H9 (cell line): Measurements from ENCODE around the gene NECAB2. TPM values are rescaled to one million over a fixed set of nuclear protein-coding genes. Genes with fewer than 3 reads are reported as not detected.

Experiments
- DNase-seq: peaks from one replicate; pipeline ENCODE4 v3.0.0-alpha.2; 2017
- H2AFZ ChIP-seq: one replicate; pipeline ENCODE4 v1.6.1; 2013; ENCODE audit warnings: mild to moderate bottlenecking, low read length, control low read depth, moderate library complexity
- H2AK5ac ChIP-seq: 2 replicates; pipeline ENCODE4 v1.6.1; 2013; ENCODE audit warnings: low read length, control low read depth, mixed read lengths; ENCODE audit not compliant: insufficient read length
- H2BK120ac ChIP-seq: one replicate; pipeline ENCODE4 v1.6.1; 2013; ENCODE audit warnings: low read depth, mild to moderate bottlenecking, low read length, control low read depth, inconsistent platforms; ENCODE audit not compliant: poor library complexity, severe bottlenecking
- H2BK12ac ChIP-seq: 2 replicates; pipeline ENCODE4 v1.6.1; 2013; ENCODE audit warnings: low read length, control low read depth, mixed read lengths, low read depth; ENCODE audit not compliant: insufficient read length
- H2BK15ac ChIP-seq: 2 replicates; pipeline ENCODE4 v1.6.1; 2013; ENCODE audit warnings: low read depth, low read length, control low read depth
- H2BK20ac ChIP-seq: one replicate; pipeline ENCODE4 v1.6.1; 2013; ENCODE audit warnings: low read depth, mild to moderate bottlenecking, low read length, control low read depth, inconsistent platforms; ENCODE audit not compliant: poor library complexity, severe bottlenecking
- H2BK5ac ChIP-seq: 2 replicates; pipeline ENCODE4 v1.6.1; 2013; ENCODE audit warnings: low read length, control low read depth, mixed read lengths; ENCODE audit not compliant: insufficient read length
- H3K14ac ChIP-seq: 2 replicates; pipeline ENCODE4 v1.6.1; 2013; ENCODE audit warnings: low read length, control low read depth; ENCODE audit not compliant: insufficient read depth
- H3K18ac ChIP-seq: 2 replicates; pipeline ENCODE4 v1.6.1; 2013; ENCODE audit warnings: low read depth, mild to moderate bottlenecking, mixed read lengths, low read length, control low read depth; ENCODE audit not compliant: insufficient read length
- H3K23ac ChIP-seq: 2 replicates; pipeline ENCODE4 v1.6.1; 2013; ENCODE audit warnings: low read length, control low read depth, mixed read lengths, low read depth; ENCODE audit not compliant: insufficient read length
- H3K23me2 ChIP-seq: 2 replicates; pipeline ENCODE4 v1.6.1; 2013; ENCODE audit warnings: low read depth, mild to moderate bottlenecking, mixed read lengths, low read length, control low read depth; ENCODE audit not compliant: insufficient read length, poor library complexity, severe bottlenecking
- H3K27ac ChIP-seq: 2 replicates; pipeline ENCODE4 v1.5.1; 2013; ENCODE audit warnings: low read length, control low read depth, mixed read lengths, low read depth; ENCODE audit not compliant: insufficient read length
- H3K27me3 ChIP-seq: 2 replicates; pipeline ENCODE4 v1.6.1; 2013; ENCODE audit warnings: low read length, control low read depth, inconsistent platforms; ENCODE audit not compliant: insufficient read depth
- H3K4ac ChIP-seq: 2 replicates; pipeline ENCODE4 v1.6.1; 2013; ENCODE audit warnings: low read depth, mild to moderate bottlenecking, control low read depth, inconsistent platforms, low read length, moderate library complexity
- H3K4me1 ChIP-seq: 2 replicates; pipeline ENCODE4 v1.6.1; 2013; ENCODE audit warnings: low read length, control low read depth, inconsistent platforms; ENCODE audit not compliant: insufficient read depth
- H3K4me2 ChIP-seq: 2 replicates; pipeline ENCODE4 v1.6.1; 2013; ENCODE audit warnings: low read length, control low read depth, mixed read lengths; ENCODE audit not compliant: insufficient read length, insufficient read depth
- H3K56ac ChIP-seq: 2 replicates; pipeline ENCODE4 v1.6.1; 2013; ENCODE audit warnings: low read depth, mild to moderate bottlenecking, mixed read lengths, low read length, control low read depth; ENCODE audit not compliant: insufficient read length
- H3K79me1 ChIP-seq: 2 replicates; pipeline ENCODE4 v1.6.1; 2013; ENCODE audit warnings: low read depth, mild to moderate bottlenecking, moderate library complexity, low read length, control low read depth, inconsistent platforms; ENCODE audit not compliant: insufficient read depth, poor library complexity, severe bottlenecking
- H3K79me2 ChIP-seq: 2 replicates; pipeline ENCODE4 v1.6.1; 2013; ENCODE audit warnings: low read length, control low read depth, inconsistent platforms; ENCODE audit not compliant: insufficient read depth
- H3K9ac ChIP-seq: 2 replicates; pipeline ENCODE4 v1.6.1; 2013; ENCODE audit warnings: low read length, control low read depth, mixed read lengths; ENCODE audit not compliant: insufficient read length; ENCODE audit errors: extremely low read depth
- H3K9me3 ChIP-seq: one replicate; pipeline ENCODE4 v1.6.1; 2013; ENCODE audit warnings: low read depth, low read length, inconsistent platforms; ENCODE audit not compliant: control insufficient read depth
- H3T11ph ChIP-seq: one replicate; pipeline ENCODE4 v1.6.1; 2013; ENCODE audit warnings: mild to moderate bottlenecking, low read length, control low read depth, inconsistent platforms
- H4K20me1 ChIP-seq: one replicate; pipeline ENCODE4 v1.6.1; 2013; ENCODE audit not compliant: control insufficient read depth, insufficient read length, insufficient read depth
- H4K5ac ChIP-seq: 2 replicates; pipeline ENCODE4 v1.6.1; 2013; ENCODE audit warnings: low read depth, mild to moderate bottlenecking, mixed read lengths, low read length, control low read depth; ENCODE audit not compliant: insufficient read length
- H4K8ac ChIP-seq: replicated peaks from 2 replicates; pipeline ENCODE4 v1.6.1; 2013; ENCODE audit warnings: low read length, control low read depth, mixed read lengths, low read depth; ENCODE audit not compliant: insufficient read length
- H4K91ac ChIP-seq: 2 replicates; pipeline ENCODE4 v1.6.1; 2013; ENCODE audit warnings: low read depth, mild to moderate bottlenecking, moderate library complexity, mixed read lengths, low read length, control low read depth; ENCODE audit not compliant: insufficient read length
- H3K27ac Mint-ChIP-seq, 3 experiments: 2 replicates in 2 of 3; 3 replicates in 1 of 3; pipeline ENCODE4 v1.8.0; 2020 to 2021; ENCODE audit warnings: mixed read lengths in 3 of 3, mild to moderate bottlenecking in 1 of 3, moderate library complexity in 1 of 3
- H3K27me3 Mint-ChIP-seq: 2 replicates; pipeline ENCODE4 v1.8.0; 2021; ENCODE audit warnings: low read depth, mild to moderate bottlenecking, moderate library complexity, mixed read lengths
- H3K36me3 Mint-ChIP-seq, 3 experiments: 2 replicates in 2 of 3; 3 replicates in 1 of 3; pipeline ENCODE4 v1.8.0; 2020 to 2021; ENCODE audit warnings: low read depth in 3 of 3, mixed read lengths in 3 of 3; ENCODE audit not compliant: insufficient read depth in 1 of 3
- H3K4me1 Mint-ChIP-seq, 2 experiments: 2 replicates each; pipeline ENCODE4 v1.8.0; 2020; ENCODE audit warnings: mixed read lengths in 2 of 2
- H3K4me3 Mint-ChIP-seq, 2 experiments: 2 replicates in 1 of 2; 3 replicates in 1 of 2; pipeline ENCODE4 v1.8.0; 2020 to 2021; ENCODE audit warnings: mild to moderate bottlenecking in 2 of 2, mixed read lengths in 2 of 2, moderate library complexity in 1 of 2
- H3K9me3 Mint-ChIP-seq, 2 experiments: 2 replicates in 1 of 2; 3 replicates in 1 of 2; pipeline ENCODE4 v1.8.0; 2020; ENCODE audit warnings: mild to moderate bottlenecking in 2 of 2, mixed read lengths in 2 of 2, moderate library complexity in 1 of 2
- WGBS: extraction: QIAGEN DNeasy Blood & Tissue Kit; methylation state at CpG from one replicate; pipeline ENCODE4 v1.1.7; 2013; ENCODE audit warnings: missing lambda C conversion rate, low lambda C conversion rate, mixed read lengths; ENCODE audit not compliant: insufficient read length; ENCODE audit errors: extremely low coverage; 5-methylcytosine and 5-hydroxymethylcytosine counted together
- total RNA-seq: library from RNA; stranded (reverse); gene quantifications from 2 replicates; pipeline ENCODE4 v1.2.1, GENCODE V29; 2021
- TF ChIP-seq, protein P1 (sequence below): fragments of 200-600 bp; sonication (generic); conservative IDR thresholded peaks from 3 replicates; pipeline ENCODE4 v1.8.0; 2021; ENCODE audit warnings: antibody characterized with exemption, mild to moderate bottlenecking

NECAB2 gene
- total RNA-seq, 1 experiment from 2014 or later, result 12.6 TPM

DNA sequence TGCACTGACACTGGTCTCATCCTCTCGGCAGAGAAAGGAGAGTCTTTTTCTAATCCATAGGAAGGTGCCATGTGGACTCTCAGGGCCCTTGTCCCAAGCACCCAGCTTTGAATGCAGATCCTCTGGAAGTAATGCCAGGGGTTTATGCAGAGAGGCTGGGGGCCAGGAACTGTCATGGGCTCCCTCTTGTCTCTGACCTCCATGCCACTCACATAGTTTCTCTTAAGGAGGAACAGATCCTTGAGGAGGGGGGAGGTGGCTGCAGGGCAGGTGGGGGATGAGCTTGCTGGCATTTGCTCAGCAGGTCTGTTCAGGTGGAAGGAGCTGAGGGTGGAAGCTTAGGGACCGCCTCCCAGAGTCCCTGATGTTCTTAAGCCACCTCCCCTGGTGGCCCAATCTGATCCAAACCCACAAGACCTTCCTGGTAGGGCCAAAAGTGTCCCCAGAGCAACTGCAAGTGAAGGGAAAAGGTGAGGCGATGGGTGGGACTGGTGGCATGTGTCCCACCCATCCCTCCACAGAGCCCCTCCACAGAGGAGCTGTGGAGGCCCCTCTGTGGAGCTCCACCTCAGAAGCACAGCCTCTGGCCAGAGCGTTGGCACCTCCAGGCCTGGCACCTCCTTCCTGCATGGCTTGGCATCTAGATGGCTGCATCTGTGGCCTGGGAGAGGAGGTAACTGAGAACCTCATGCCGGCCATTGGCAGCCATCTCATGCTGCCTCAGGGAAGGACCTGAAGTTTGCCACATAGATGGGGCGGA is 9.2 kb downstream of the NECAB2 start:
- Mint-ChIP-seq H3K4me3 (no peak overlapping the region), H3K9me3 (peaks cover 20 to 21% of the 10 kb centered on the region in 2 experiments), H3K27ac (no peak overlapping the region), H3K36me3 (peaks cover 20 to 34% (median 21%) of the 10 kb centered on the region in 3 experiments), H3K4me1 (peaks cover 35 to 59% of the 10 kb centered on the region in 2 experiments), H3K27me3 (peaks cover 26% of the 10 kb centered on the region)
- no peak overlapping the region for H3K56ac ChIP-seq
- H3K9ac ChIP-seq, result no peak overlapping the region
- no peak overlapping the region for H3K27ac ChIP-seq
- no peaks in the 10 kb centered on the region for H3K79me1 ChIP-seq
- H4K5ac ChIP-seq, result no peak overlapping the region
- no peak overlapping the region for H2BK20ac ChIP-seq
- H2AFZ ChIP-seq, result no peak overlapping the region
- H3K4me1 ChIP-seq, result no peaks in the 10 kb centered on the region
- H3K27me3 ChIP-seq, result no peaks in the 10 kb centered on the region
- no peak overlapping the region for H2BK12ac ChIP-seq
- DNase-seq, result no peak
- H3K79me2 ChIP-seq, result no peaks in the 10 kb centered on the region
- H4K20me1 ChIP-seq, result no peaks in the 10 kb centered on the region
- H3K23me2 ChIP-seq, result no peaks in the 10 kb centered on the region
- H3K23ac ChIP-seq, result no peak overlapping the region
- no peak overlapping the region for H2BK5ac ChIP-seq
- no peak overlapping the region for H3K18ac ChIP-seq
- WGBS, result no CpG with 5 or more reads among the region's 6 CpGs
- no peak overlapping the region for H4K91ac ChIP-seq
- H3T11ph ChIP-seq, result no peak overlapping the region
- H4K8ac ChIP-seq, result no peak overlapping the region
- H2BK15ac ChIP-seq, result no peak overlapping the region
- peaks cover 11% of the 10 kb centered on the region for H3K9me3 ChIP-seq
- H2BK120ac ChIP-seq, result no peak overlapping the region
- no peak overlapping the region for H2AK5ac ChIP-seq
- no peak overlapping the region for H3K4ac ChIP-seq
- TF ChIP-seq, protein P1, sequence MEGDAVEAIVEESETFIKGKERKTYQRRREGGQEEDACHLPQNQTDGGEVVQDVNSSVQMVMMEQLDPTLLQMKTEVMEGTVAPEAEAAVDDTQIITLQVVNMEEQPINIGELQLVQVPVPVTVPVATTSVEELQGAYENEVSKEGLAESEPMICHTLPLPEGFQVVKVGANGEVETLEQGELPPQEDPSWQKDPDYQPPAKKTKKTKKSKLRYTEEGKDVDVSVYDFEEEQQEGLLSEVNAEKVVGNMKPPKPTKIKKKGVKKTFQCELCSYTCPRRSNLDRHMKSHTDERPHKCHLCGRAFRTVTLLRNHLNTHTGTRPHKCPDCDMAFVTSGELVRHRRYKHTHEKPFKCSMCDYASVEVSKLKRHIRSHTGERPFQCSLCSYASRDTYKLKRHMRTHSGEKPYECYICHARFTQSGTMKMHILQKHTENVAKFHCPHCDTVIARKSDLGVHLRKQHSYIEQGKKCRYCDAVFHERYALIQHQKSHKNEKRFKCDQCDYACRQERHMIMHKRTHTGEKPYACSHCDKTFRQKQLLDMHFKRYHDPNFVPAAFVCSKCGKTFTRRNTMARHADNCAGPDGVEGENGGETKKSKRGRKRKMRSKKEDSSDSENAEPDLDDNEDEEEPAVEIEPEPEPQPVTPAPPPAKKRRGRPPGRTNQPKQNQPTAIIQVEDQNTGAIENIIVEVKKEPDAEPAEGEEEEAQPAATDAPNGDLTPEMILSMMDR, result no peak
- no peak overlapping the region for H3K4me2 ChIP-seq
- H3K14ac ChIP-seq, result no peak overlapping the region; the same call in 1 of the 2 replicates
